ENCODE data around the gene MYO1F. TPM values are rescaled to one million over a fixed set of nuclear protein-coding genes. Genes with fewer than 3 reads are reported as not detected.
"Not testable (repeated sequence)": the region's sequence is repeated elsewhere in the genome, so short reads cannot be mapped to it uniquely, and the experiment has no call there.

Gene MYO1F
- total RNA-seq, 1 experiment from 2014 or later = 0.03 TPM

DNA sequence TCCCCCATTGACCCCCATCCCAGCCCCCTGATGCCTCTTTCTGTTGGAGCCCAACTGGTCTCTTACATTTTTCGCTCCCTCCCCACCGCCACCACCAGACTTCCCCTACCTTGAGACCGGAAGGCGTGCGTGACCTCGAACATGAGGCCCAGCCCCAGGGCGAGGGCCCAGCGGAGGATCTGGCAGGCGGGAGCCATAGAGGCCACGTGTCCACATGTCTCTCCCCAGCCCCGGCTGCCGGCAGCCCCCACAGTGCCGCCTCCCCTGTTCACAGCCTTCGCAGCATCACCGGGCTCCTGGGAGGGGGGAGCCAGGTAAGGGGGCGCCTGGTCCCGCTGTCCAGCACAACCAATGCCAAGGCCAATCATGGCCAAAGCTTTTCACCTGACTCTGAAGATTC, 28.3 kb upstream of the MYO1F start:
- DNase-seq (ENCODE audit: low read depth) = no peak
- in situ Hi-C loops (cut with HindIII; ENCODE audit: low pct_unique_long_range_greater_than_20kb, low sequenced_read_pairs) = no loop called here

DNA sequence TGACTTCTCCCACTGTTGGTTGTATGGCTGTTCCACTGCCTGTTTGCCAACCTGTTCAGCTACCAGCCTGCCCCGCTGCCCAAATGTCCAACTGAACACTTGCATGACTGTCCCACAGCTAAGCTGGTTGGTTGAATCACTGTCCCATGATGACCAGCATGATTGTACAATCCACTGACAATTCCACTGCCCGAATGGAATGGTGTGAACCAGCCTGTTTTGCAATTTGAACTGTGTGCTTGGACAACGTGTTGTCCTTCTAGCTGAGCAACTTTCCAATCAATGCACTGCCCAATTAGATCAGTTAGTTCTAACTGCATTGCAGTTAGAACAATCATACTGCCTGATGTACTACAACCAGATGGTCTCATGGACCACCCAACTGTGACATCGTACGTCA, 24.6 kb upstream of the MYO1F start:
- no peak for DNase-seq (ENCODE audit: low read depth)
- in situ Hi-C loops (cut with HindIII; ENCODE audit: low pct_unique_long_range_greater_than_20kb, low sequenced_read_pairs) = no loop called here

DNA sequence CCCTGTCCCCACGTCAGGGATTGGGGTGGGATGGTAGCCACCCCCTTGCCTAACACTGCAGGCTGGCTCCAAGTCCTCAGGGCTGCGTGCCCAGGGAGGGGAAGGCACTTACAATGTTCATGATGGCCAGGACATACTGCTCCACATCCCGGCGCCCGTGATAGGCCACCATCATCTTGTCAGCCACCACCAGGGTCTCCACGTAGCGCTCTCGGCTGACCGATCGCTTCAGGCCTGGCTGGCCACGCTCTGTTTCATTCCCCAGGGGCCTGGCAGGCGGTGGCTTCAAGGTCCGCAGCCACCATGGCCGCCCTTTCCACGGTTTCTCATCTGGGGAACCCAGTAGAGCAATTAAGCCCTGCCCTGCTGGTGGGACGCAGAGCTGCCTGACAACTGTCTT, 23.6 kb upstream of the MYO1F start:
- in situ Hi-C loops (cut with HindIII; ENCODE audit: low pct_unique_long_range_greater_than_20kb, low sequenced_read_pairs) = no loop called here
- no peak for DNase-seq (ENCODE audit: low read depth)

DNA sequence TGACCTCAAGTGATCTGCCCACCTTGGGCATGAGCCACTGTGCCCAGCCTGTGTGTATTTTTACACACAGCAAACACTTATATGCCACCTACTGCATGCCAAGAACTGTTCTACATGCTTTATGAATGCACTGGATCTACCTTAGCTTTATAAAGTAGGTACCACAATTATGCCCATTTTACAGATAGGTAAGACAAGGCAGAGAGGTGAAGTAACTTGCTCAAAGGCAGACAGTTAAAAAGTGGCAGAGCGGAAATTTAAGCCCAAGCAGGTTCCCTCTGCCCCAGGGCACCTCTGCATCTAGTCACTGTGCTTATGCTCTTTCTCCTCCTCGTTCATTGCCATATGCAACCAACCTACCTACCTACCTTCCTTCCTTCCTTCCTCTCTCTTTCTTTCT, 22.8 kb upstream of the MYO1F start:
- DNase-seq (ENCODE audit: low read depth) = no peak
- in situ Hi-C loops (cut with HindIII; ENCODE audit: low pct_unique_long_range_greater_than_20kb, low sequenced_read_pairs) = no loop called here

DNA sequence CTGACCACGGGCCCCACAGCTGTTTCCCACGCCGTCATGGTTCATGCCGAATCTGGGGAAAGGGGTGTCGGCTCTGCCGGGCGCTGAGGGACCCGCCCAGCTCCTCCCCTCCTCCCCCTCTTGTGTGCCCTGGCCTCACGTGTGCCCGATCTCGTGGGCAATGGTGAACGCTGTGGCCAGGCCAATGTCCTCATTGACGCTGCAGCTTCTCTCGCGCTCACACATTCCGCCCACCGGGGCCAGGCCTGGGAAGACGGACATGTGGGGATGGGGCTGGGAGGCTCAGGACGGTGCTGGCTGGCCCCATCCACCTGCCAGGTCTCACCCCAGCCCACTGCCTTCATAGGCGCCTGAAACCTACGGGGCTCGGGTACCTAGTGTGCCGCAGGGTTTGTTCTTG, 18.9 kb upstream of the MYO1F start:
- no peak for DNase-seq (ENCODE audit: low read depth)
- in situ Hi-C loops (cut with HindIII; ENCODE audit: low pct_unique_long_range_greater_than_20kb, low sequenced_read_pairs) = no loop called here

DNA sequence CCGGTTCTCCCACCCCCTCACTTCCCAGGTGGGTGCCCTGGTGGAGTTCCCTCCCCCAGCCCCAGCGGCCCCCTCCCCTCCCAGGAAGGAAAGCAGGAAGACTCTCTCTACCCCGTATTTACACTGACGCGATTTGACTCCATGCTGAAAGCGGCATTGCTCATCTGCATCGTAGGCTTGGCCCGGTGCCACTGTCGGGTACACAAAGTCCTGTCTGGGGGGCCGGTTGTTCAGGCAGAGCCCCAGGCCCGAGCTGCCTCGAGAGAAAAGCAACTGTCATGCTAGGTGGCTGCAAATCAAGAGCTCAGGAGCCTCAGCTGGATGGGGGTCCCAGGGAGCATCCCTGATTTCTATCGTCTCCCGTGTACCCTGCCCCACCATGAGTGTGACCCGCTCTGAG, 18.4 kb upstream of the MYO1F start:
- in situ Hi-C loops (cut with HindIII; ENCODE audit: low pct_unique_long_range_greater_than_20kb, low sequenced_read_pairs) = no loop called here
- DNase-seq (ENCODE audit: low read depth) = no peak

DNA sequence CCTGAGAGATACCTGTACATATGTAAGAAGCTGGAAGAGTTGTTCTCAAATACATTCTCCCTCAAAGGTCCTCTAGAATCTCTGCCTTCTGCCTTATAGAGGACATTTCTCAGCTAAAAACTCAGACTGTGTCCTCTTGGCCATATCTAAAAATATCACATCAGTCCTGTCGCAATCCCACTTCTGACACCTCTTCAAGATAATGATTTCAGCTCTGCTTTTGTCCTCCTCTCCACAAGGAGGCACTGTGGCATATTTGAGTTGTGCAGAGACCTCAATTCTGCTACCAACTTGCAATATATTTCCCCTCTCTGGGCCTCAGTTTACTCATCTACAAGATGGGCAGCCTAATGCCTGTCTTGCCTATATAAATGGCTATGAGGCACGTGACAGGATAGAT, 16.7 kb upstream of the MYO1F start:
- no peak for DNase-seq (ENCODE audit: low read depth)
- in situ Hi-C loops (cut with HindIII; ENCODE audit: low pct_unique_long_range_greater_than_20kb, low sequenced_read_pairs) = no loop called here

DNA sequence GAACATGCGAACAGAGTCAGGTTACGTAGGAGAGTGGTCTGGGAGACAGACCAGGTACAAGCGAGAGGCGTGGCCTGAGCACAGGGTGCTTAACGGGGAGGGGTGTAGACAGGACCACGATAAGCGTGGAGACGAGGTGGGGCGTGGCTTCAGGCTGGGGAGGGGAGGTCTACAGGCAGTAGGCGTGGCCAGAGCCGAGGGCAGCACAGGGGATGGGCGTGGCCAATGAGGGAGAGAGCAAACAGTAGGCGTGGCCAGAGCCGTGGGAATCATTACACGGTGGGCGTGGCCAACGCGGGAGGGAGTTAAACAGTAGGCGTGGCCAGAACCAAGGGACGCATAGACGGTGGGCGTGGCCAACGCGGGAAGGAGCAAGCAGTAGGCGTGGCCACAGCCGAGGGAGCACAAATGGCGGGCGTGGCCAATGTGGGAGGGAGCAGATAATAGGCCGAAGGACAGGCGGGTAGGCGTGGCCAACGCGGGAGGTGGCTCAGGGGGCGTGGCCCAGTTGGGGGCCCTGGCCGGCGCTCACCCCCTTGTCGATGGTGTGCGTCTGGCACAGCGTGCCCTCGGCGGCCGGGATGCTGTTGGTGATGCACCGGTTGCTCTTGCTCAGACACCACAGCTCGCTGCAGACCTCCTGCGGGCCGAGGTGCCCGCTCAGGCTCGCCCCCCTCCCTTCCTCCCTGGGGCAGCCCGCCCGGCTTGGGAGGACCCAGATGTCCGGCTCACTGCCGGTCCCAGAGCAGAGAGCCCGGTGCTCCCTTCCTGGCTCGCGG, 15.2 kb upstream of the MYO1F start:
- in situ Hi-C loops (cut with HindIII; ENCODE audit: low pct_unique_long_range_greater_than_20kb, low sequenced_read_pairs) = no loop called here
- DNase-seq (ENCODE audit: low read depth) = peak; percentile 96

DNA sequence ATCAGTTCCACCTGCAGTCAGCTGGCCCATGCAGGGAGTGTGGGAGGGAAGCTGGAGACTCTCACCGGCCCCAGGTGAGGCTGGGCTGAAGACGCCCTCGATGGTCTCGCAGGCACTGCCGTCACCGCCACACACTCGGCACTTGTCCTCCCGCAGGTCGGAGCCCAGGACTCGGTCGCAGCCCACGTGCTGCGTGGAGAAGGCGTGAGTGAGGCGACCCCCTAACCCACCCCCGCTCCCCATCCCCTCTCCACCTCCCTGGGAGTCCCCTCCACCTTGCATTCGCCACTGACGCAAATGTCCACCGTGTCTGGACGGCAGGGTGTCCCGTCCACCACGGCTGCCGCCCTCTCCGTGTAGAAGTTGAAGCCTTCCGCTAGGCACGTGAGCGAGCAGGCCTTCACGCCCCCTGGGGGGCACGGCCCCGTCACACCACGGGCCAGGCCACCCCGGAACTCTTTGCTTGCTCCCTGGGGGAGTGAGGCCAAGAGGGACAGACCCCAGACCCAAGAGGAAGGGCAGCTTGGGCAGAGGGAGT, 12.0 kb upstream of the MYO1F start:
- no peak for DNase-seq (ENCODE audit: low read depth)
- in situ Hi-C loops (cut with HindIII; ENCODE audit: low pct_unique_long_range_greater_than_20kb, low sequenced_read_pairs) = no loop called here

DNA sequence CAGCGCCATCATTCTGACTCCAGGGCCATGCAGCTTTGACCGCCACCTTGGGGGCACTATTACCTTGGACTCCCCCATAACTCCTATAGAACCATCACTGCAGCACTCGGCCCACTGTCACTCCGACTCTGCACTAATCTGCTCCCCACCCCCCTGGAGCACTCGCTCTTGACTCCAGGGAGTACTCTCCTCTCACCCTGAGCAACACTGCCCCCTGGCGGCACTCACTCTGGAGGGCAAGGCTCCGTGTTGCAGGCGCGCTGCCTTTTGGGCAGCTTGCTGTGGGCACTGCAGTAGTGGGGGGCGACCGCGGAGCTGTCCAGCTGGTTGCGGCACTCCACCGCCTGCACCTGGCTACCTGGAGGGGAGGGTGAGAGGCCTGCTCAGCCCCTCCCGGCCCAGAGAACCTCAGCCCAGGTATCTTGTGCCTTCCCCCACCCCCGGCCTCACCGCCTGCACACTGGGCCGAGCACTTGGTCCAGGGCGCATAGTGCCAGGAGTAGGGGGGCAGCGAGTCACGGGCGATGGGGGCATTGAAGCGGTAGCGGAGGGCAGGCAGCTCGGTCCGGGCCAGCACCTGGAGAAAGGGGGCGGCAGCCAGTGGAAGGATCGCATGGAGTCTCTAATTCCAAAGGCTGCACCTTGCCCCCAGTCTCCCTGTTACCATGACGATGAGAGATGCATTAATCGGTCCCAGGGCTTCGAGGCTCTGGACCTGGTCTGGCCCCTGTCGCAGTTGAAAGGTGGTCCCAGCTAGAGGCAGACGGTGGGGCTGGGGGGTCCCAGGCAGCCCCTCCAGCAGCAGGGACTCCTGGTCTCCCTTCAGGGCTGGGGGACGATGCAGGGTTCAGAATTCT, 8.9 kb upstream of the MYO1F start:
- DNase-seq (ENCODE audit: low read depth) = no peak
- in situ Hi-C loops (cut with HindIII; ENCODE audit: low pct_unique_long_range_greater_than_20kb, low sequenced_read_pairs) = no loop called here

DNA sequence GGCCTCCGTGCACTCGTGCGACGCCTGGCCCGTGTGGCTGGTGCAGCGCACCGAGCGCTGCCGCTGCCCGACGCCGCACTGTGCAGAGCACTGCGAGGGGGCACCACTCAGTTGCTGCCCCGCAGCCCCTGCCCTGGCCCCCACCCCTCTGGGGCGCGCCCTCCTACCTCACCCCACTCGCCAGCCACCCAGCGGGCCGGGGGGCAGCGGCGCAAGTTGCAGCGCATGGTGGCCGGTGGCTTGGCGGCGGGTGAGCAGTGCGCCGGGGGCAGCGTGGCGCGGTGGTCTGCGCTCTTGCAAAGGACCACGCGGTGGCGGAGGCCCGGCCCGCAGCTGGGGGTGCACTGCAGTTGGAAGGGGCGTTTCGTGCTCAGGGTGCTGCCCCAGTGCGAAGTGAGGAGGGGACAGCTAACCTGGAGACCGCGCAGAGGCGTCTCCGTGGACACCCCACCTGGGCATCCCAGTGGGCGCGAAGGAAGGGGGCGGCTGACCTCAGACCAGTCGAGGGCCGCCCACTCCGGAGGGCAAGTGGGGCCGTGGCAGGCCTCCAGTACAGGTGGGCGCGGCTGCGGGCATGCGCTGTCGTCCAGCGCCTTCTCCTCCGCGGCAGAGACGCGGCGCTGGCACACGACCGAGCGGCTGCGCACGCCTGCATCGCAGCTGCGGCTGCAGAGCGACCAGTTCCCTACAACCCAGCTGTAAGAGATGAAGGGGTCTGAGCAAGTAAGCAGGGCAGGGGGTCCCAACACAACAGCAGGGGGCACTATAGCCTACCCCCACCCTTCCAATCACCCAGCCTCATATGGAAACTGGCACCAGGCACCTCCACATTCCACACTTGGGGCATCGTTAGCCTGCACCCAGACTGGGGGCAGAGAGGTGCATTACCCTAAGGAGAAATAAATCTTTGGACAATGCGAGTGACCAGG, 8.0 kb upstream of the MYO1F start:
- DNase-seq (ENCODE audit: low read depth) = no peak

DNA sequence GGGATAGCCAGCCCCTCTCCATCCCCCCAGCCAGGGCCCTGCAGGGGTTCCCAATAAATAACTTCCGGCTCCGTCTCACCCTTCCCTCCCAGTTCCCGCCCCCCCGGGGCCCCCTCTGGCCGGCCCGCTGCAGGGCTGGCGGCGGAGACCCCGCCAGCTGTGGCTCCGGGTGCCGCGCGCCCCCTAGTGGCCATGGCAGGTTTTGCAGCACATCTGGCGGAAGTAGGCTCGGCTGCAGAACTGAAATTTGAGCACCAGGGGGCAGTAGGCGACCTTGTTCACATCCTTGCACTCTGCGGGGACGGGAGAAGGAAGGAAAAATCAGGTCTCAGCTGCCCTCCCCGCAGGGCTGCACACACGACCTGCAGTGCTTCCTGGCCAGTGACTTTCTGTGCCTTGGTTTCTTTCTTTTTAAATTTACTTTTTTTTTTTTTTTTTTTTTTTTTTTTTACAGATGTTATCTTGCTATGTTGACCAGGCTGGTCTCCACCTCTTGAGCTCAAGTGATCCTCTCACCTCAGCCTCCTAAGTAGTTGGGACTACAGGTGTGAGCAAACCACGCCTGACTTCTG, 3.6 kb upstream of the MYO1F start:
- peak; percentile 64 for DNase-seq (ENCODE audit: low read depth)
- in situ Hi-C loops (cut with HindIII; ENCODE audit: low pct_unique_long_range_greater_than_20kb, low sequenced_read_pairs) = no loop called here

More for the DNA sequence above, 8.0 kb upstream of the MYO1F start:
- in situ Hi-C loops (cut with HindIII; ENCODE audit: low pct_unique_long_range_greater_than_20kb, low sequenced_read_pairs) = no loop called here

DNA sequence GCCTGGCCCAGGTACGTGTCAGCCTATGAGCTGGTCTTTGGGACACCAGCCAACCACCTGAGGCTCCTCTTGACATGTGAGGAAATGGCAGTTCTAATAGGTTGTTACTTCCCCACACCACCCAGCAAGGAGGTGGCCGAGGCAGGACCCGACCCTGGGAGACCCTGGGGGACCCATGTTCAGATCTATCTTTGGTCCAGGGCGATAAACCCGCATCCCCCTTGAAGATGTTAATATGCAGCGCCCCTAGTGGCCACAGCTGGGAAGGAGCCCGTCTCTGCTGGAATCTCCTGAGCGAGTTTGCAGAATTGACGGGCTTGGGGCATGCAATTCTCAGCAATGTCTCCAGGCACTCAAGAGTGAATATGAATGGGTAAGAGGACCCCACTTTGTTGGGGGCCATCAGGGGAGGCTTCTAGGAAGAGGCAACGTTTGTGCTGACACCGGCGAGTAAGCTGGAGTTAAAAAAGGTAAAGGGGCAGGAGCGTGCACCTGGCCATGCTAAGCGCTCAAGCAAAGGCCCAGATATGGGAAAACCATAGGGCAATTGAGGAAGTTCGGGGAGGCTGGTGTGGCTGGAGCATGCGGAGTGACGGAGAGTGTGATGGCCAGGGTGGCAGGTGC, 1.5 kb upstream of the MYO1F start:
- in situ Hi-C loops (cut with HindIII; ENCODE audit: low pct_unique_long_range_greater_than_20kb, low sequenced_read_pairs) = no loop called here
- DNase-seq (ENCODE audit: low read depth) = peak; percentile 42

DNA sequence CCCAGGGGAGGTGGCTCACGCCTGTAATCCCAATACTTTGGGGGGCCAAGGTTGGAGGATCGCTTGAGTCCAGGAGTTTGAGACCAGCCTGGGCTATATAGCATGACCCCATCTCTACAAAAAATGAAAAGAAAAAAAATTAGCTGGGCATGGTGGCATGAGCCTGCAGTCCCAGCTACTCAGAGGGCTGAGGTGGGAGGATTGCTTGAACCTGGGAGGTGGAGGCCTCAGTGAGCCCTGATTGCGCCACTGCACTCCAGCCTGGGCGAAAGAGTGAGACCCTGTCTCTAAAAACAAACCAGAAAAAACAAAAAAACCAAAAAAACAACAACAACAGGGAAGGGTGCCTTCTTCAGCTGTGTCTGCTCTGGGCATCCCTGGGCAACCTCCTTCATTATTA, 499 bp upstream of the MYO1F start:
- DNase-seq (ENCODE audit: low read depth) = no peak
- in situ Hi-C loops (cut with HindIII; ENCODE audit: low pct_unique_long_range_greater_than_20kb, low sequenced_read_pairs) = no loop called here

DNA sequence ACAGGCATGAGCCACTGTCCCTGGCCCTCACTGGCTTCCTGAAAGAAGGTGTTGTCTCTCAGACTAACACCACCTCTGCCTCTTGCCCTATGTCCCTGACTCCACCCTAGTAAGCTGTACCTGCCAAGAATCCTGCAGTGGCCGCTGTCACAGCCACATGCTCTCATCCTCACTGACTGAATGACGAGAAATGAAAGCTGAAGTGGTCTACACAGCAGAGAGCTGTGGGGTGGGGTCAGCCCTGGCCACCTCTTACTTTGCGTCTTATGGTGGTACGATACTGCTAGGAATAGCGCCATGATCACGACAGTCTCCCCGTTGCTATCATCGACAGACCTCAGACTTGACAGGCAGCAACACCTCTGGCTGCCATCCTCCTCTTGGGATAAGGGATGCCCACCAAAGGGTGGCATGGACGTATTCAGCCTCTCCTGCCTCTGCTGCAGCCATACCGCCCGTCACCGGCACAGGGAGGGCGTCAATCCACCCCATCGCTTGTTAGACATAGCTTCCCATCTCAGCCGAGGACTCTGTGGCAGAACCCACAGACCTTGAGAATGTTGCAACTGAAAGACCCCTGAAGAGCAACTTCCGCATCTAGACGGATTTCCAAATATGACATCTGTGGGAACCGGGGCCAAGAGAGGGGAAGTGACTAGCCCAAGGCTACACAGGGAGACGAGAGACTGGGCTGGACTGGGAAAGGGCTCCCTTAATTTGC, 809 bp downstream of the MYO1F start:
- DNase-seq (ENCODE audit: low read depth) = no peak
- in situ Hi-C loops (cut with HindIII; ENCODE audit: low pct_unique_long_range_greater_than_20kb, low sequenced_read_pairs) = no loop called here

DNA sequence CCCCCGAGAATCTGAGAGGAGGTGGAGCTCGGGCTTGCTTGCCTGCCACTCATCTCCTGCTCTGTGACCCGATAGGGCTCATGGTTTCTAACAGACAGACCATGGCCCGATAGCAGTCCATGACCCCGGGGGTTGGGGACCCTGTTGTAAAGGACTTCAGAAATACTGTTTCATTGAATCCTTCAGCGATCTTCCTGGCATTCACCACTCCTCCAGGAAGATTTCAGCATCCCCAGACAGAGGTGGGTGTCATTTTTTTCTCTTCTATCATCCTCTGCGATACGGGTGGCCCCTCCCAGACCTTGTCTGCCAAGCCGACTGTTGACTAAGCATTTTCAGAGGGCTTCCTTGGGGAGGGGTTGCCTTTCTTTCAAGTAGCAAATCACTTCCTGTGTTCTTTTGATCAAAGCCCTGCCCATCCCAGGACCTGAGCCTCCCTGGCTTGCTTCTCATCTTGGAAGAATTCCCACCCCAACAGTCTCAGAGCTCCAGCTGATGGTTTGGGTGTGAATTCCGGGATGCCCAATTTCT, 1.7 kb downstream of the MYO1F start:
- DNase-seq (ENCODE audit: low read depth) = peak; percentile 23
- in situ Hi-C loops (cut with HindIII; ENCODE audit: low pct_unique_long_range_greater_than_20kb, low sequenced_read_pairs) = no loop called here

DNA sequence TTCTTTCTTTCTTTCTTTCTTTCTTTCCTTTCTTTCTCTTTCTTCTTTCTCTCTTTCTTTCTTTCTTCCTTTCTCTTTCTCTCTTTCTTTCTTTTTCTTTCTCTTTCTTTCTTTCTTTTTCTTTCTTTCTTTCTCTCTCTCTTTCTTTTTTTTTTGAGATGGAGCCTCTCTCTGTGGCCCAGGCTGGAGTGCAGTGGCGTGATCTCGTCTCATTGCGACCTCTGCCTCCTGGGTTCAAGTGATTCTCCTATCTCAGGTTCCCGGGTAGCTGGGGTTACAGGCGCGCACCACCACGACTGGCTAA, 2.7 kb downstream of the MYO1F start:
- DNase-seq (ENCODE audit: low read depth); in situ Hi-C loops (cut with HindIII; ENCODE audit: low pct_unique_long_range_greater_than_20kb, low sequenced_read_pairs): not testable (repeated sequence)

Data from Caki2 (cell line).